ENCODE measurements around the gene SMC6.

SMC6 gene

DNA sequence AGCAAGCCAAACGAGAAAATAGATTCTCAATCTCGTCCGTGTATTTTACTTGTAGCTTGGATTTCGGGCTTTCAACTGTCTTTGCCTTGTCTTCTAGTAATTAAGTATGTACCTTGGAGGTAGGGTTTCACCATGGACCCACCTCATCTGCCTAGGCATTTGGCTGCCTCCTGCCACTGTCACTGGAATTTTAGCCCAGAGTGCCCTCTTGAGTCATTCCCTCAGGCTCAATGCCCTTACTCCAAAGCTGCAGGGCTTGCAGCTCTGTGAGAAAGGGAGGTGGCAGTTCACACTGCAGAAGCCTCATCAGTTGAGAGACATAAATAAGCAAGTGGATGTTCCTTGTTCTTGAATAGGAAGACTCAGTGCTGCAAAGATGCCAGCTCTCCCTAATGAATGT is 123.5 kb downstream of the SMC6 start:
- TF ChIP-seq, protein P1, sequence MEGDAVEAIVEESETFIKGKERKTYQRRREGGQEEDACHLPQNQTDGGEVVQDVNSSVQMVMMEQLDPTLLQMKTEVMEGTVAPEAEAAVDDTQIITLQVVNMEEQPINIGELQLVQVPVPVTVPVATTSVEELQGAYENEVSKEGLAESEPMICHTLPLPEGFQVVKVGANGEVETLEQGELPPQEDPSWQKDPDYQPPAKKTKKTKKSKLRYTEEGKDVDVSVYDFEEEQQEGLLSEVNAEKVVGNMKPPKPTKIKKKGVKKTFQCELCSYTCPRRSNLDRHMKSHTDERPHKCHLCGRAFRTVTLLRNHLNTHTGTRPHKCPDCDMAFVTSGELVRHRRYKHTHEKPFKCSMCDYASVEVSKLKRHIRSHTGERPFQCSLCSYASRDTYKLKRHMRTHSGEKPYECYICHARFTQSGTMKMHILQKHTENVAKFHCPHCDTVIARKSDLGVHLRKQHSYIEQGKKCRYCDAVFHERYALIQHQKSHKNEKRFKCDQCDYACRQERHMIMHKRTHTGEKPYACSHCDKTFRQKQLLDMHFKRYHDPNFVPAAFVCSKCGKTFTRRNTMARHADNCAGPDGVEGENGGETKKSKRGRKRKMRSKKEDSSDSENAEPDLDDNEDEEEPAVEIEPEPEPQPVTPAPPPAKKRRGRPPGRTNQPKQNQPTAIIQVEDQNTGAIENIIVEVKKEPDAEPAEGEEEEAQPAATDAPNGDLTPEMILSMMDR (IDR thresholded peaks at IDR 0.05), result no peak

- TF ChIP-seq, protein P1 (IDR thresholded peaks at IDR 0.05), result no peak
Measured at GRCh38 chr2:17628349-17629261, 125.0 kb downstream of the SMC6 start.

- TF ChIP-seq, protein P1 (IDR thresholded peaks at IDR 0.05), result no peak
Measured at GRCh38 chr2:17627434-17627833, 126.2 kb downstream of the SMC6 start.

GRCh38 chr2:17626986-17627385 is 126.6 kb downstream of the SMC6 start:
- TF ChIP-seq, protein P1 (IDR thresholded peaks at IDR 0.05), result no peak

- TF ChIP-seq, protein P1 (IDR thresholded peaks at IDR 0.05), result no peak
Measured at GRCh38 chr2:17625446-17625845, 128.2 kb downstream of the SMC6 start.

DNA sequence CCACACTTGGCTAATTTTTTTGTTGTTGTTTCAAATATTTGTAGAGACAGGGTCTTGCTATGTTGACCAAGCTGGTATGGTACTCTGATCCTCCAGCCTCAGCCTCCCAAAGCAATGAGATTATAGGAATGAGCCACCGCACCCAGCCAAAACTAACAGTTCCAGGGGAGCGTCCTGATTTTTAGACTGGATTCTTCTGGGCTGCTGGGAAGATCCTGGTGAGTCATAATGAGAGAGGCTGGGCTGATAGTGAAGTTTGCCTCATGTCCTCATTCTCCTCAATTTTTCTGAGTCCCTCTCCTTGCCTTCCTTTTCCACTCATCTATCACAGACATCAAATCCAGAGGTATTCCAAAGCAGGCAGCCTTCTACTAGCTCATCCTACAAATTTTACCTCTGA is 131.8 kb downstream of the SMC6 start:
- TF ChIP-seq, protein P1 (IDR thresholded peaks at IDR 0.05), result no peak

GRCh38 chr2:17620841-17621240 is 132.8 kb downstream of the SMC6 start:
- TF ChIP-seq, protein P1 (IDR thresholded peaks at IDR 0.05), result no peak
